LNCAP (cell line): Measurements from ENCODE around the gene HOXD13.

Experiments used
- CTCF ChIP-seq: fragments of 450-650 bp; IDR thresholded peaks from 2 replicates; pipeline ENCODE4 v1.5.1; 2017; ENCODE audit warnings: mild to moderate bottlenecking

The HOXD13 gene

GRCh38 chr2:176099159-176099727 is 6.7 kb downstream of the HOXD13 start:
- TF ChIP-seq CTCF: no peak

DNA sequence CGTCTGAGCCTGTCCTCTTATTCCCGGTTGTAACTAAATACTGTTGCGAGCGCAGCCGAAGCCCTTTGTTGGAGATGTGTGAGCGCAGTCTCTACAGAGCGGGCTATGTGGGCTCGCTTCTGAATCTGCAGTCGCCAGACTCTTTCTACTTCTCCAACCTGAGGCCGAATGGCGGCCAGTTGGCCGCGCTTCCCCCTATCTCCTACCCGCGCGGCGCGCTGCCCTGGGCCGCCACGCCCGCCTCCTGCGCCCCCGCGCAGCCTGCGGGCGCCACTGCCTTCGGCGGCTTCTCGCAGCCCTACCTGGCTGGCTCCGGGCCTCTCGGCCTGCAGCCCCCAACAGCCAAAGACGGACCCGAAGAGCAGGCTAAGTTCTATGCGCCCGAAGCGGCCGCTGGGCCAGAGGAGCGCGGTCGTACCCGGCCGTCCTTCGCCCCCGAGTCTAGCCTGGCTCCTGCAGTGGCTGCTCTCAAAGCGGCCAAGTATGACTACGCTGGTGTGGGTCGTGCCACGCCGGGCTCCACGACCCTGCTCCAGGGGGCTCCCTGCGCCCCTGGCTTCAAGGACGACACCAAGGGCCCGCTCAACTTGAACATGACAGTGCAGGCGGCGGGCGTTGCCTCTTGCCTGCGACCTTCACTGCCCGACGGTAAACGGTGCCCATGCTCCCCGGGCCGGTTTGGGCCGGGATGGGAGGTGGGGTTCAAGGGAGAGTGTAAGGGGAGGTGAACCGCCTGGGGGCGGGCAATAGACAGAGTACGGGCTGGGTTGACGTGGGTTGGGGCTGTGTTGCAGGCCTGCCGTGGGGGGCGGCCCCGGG is 7.4 kb downstream of the HOXD13 start, which contains the start of gene HOXD12:
Gene HOXD12 (plus strand): TSS at position 68 of the 819 bp plus-strand sequence. CDS start 7 bp downstream, at position 75.
- no peak for TF ChIP-seq CTCF

DNA sequence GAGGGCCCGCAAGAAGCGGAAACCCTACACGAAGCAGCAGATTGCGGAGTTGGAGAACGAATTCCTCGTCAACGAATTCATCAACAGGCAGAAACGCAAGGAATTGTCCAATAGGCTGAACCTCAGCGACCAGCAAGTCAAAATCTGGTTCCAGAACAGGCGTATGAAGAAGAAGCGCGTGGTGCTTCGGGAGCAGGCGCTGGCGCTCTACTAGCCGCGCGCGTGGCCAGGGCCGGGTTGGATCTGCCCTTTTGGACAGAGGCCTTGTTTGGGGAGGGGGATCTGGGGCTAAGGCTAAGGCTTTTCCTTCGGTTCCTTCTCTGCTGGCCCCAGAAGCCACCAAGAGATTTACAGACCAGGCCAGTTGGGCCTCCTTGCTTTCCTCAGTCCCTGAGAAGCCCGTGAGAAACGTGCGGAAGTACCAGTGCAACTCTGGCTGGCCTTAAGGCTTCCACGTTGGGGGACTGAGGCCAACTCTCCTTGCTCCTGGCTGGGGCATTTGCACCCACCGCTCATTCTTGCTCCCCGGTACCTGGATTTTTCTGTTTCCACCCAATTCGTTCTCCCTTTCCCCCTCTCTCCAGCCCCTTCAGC is 8.1 kb downstream of the HOXD13 start:
- TF ChIP-seq CTCF: no peak

- TF ChIP-seq CTCF: no peak
Observed at GRCh38 chr2:176101216-176101830, 8.8 kb downstream of the HOXD13 start.

GRCh38 chr2:176101842-176102241 is 9.3 kb downstream of the HOXD13 start:
- no peak for TF ChIP-seq CTCF

GRCh38 chr2:176102309-176102866 is 9.9 kb downstream of the HOXD13 start:
- no peak for TF ChIP-seq CTCF

- no peak for TF ChIP-seq CTCF
Observed at GRCh38 chr2:176103194-176103593, 10.7 kb downstream of the HOXD13 start.
